ENCODE data around the gene GALNT10.

Gene GALNT10

DNA sequence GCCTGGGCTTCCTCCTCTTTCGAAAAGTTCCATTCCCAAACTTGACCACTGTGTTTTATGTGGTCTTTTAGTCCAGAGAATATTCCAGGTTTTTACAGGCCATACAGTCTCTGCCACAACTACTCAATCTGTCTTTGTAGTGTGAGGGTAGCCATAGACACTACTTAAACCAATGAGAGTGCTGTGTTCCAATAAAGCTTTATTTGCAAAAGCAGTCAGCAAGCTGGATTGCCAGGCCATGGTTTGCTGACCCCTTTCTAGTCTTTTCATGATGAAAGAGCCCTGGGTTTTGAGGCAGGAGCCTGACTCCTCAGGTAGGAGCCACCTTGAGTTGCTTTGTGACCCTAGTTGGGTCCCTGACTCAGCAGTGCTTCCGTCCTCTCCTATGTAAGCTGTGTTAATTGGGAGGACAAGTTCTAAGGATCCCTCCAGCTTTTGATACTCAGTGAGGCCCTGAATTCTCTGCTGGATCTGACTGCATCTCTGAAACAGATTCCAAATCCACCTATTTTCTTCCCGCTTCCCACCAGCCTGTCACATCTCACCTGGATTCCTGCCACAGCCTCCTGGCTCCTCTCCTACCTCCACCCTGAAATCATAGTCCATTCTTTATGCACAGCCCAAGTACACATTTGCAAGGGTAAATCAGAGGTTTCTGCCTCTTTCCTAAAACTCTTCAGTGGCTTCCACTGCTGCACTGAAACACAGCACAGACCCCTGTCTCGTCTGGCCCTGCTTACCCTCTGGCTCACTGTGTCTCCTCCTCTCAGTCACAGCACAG, 13.5 kb downstream of the GALNT10 start:
- DNase-seq (ENCODE audit: low read depth), result no peak

DNA sequence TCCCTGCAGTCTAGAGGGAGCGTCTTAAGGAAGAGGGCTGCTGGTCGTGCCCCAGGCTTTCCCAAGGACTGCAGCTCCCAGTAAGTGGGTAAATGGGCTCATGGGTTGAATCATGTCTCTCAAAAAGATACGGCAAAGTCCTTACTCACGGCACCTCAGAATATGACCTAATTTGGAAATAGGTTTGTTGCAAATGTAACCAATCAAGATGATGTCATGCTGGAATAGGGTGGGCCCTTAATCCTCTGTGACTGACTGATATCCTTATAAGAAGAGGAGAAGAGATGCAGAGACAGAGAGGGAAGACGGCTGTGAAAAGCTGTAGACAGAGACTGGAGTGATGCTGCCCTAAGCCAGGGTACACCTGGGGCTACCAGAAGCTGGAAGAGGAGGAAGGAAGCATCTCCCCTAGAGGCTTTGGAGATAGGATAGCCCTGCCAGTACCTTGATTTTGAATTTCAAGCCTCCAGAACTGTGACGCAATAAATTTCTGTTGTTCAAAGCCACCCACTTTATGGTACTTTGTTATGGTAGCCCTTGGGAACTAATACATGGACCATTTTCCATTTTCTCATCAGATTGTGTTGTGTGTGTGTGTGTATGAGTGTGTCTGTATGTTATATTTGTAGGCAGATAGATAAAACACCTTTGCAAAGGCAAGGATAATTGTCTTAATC, 15.0 kb downstream of the GALNT10 start:
- DNase-seq (ENCODE audit: low read depth), result no peak

DNA sequence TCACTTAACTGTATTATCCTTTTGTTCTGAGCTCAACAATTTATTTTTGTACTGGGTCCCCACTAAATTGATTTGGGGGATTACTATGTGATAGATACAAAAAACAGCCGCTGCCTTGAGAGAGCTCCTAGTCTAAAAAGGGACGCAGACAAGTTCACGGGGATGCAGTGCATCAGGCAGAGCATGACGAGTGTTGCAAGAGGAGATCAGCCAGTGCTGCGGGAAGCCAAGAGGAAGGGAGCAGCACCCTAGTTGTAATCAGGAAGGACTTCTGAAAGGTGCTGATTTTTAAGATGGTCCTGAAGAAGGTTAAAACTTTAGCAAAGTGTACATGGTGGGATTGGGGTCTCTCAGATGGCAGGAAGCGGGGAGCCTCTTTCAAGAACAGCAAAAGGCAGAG, 15.8 kb downstream of the GALNT10 start:
- DNase-seq (ENCODE audit: low read depth), result no peak

DNA sequence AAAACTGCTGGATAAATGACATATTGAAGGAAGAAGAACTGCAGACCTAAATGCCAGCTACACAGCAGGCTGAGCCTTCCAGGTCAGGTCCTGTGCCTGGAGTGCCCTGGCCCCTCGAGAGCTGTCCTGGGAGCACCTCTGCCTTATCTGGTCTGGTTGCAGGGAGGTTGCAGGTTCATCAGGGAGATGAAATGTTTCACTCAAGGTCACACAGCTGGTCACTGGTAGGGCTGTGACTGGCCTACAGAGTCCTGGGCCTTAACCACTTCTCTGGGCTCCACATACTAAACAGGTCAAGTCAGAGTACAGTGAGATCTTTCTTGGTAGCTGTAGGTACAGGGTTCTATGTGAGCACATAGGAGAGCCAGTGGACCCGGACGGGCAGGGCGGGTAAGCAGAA, 16.7 kb downstream of the GALNT10 start:
- no peak for DNase-seq (ENCODE audit: low read depth)

DNA sequence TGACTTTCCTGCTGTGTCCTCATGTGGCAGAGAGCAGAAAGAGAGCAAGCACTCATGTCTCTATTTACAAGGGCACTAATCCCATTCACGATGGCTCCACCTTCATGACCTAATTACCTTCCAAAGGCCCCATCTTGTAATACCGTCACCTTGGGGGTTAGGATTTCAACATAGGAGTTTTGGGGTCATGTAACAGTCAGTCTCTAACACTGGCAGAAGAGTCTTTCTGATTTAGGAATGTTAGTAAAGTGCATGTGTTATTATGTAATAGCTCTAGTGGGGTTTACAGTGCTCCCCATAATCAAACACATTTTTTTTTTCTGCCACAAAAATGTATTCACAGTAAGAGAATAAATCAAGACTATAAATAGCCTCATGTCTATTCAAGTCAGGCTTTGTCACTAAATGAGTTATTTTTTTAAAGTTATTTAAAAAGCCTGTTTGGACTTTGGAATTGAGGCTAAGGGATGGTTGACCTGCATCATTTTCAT, 19.1 kb downstream of the GALNT10 start:
- no peak for DNase-seq (ENCODE audit: low read depth)

DNA sequence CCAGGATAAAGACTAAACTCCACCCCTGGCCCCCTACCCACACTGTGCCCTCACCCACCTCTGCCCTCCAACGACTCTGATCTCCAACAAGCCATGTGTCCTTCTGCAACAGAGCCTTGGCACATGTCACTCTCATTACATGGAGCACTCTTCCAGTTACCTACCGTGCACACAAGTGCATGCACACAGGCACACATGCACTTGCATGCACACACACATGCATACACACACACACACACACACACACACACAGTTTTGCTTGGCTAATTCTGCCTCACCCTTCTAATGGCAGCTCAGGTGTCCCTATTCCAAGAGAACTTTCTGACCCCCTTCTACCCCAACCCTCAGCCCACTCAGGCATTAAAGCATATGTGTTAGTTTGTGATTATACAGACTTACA, 19.6 kb downstream of the GALNT10 start:
- DNase-seq (ENCODE audit: low read depth), result no peak

DNA sequence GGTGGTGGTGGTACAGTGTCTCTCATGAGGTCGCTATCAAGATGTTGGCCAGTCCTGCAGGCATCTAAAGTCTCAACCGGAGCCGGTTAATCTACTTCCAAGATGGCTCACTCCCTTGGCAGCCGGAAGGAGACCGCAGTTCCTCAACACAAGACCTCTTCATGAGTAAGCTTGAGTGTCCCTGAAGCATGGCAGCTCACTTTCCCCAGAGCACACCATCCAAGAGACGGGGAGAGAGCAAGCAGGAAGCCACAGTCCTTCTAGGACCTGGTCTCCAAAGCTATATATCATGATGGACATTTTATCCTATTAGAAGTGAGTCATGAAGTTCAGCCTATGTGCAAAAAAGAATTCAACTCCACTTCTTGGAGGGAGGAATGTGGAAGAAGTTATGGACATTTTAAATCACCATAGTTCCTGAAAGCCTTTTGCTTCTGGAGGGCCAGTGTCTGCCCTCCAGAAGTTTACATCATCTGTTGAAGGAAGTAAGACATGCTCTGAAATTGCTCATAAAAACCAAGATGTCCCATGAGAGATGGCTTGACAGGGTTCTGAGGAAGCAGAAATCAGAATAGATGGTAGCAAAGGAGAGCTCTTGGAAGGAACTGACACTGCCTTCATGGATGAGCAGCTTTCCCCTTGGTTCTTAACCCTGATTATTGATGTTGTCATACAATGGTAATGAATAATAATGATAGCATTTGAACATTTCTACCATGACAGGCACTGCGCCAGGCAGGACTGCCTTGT, 21.3 kb downstream of the GALNT10 start:
- no peak for DNase-seq (ENCODE audit: low read depth)

DNA sequence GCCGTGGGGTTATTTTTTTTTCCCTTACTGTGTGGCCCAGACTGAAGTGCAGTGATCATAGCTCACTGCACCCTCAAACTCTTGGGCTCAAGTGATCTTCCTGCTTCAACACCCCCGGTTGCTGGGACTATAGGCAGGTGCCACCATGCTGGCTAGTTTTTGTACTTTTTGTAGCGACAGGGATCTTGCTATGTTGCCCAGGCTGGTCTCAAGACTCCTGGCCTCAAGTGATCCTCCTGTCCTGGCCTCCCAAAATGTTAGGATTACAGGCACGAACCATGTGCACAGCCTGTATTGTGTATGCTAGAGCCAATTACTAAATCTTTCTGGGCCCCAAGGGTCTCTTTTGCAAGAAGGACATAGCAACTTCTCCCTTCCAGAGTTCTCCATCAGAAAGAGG, 23.1 kb downstream of the GALNT10 start:
- DNase-seq (ENCODE audit: low read depth), result no peak

DNA sequence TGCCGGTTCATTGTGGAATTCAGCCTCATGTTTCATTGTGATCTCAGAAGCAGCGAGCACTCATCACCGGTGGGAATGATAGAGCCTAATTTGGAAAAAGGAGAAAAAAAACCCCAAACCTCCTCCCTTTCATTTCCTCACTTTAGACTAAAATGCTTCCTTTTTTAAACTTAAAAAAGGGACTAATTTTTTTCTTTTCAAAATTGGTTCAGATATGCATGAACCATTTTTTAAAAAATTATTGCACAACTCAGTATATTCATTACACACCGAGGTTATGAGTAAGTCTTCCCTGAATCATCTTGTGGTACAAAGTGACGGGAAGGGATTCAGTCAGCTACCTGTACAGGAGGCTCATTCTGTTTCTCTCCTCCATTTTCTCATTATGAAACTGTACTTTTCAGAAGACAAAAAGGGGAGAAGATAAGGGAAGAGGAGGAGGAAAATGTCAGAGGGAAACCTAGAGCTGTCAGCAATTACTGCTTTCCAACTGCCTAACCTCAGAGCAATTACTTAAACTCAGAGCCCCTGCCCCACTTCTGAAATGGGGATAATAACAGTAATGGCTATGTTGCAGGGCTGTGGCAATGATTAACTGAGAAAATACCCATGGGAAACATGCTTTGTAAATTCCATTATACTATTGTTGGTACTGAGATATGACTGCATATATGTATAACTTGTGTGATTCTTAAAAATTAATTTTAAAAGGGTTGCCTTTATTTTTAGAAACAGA, 24.0 kb downstream of the GALNT10 start:
- DNase-seq (ENCODE audit: low read depth), result no peak

DNA sequence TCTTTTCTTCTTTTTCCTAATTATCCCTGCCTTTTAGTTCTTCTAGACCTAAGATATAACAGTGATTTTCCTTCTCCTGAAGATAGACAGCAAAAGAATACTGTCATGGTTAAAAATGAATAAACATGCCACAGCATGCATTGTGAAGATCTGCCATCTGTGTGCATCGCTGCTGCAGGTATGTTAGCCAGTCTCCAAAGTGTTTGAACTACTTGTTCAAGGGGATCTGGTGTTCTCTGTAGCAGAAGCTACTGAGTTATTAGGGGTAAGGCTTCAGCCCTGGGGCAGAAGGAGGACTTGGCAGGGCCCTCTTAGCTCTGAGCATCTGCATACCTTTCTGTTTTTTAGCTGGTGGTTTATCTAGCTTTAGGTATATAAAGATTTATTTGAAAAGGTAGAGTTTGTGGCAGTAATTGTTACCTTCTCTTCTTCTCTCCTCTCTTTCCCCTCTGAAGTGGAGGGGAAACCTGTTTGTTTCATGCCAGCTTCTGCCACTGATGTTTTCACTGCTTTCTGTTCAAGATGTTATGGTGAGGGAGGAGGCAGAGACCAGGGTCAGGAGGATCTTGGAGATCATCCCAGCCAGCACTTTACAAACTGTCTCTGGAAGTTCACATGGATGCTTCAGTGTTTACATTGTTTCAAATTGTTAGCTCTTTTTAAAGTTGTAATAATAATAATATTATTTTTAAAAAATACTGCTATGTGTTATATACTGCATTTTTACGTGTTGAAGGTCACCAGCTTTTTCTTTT, 25.2 kb downstream of the GALNT10 start:
- DNase-seq (ENCODE audit: low read depth), result no peak

DNA sequence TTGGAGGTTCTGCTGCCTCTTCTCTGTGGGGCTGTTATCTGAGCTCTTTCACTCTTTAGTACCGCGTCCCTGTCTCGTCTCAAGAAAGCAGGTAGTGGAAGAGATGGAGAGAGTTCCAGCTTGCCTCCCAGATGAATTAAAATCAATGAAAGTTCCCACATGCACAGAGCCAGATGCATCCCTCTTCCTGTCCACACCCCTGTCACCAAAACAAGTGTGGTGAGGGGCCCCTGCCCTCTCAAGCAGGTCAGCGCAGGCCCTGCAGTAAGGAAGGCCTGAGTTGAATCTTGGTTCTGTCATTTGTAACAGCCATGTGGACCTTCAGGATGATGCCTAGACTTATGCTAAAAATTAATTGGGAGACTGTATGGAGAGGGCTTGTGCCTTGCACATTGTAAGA, 26.9 kb downstream of the GALNT10 start:
- no peak for DNase-seq (ENCODE audit: low read depth)

DNA sequence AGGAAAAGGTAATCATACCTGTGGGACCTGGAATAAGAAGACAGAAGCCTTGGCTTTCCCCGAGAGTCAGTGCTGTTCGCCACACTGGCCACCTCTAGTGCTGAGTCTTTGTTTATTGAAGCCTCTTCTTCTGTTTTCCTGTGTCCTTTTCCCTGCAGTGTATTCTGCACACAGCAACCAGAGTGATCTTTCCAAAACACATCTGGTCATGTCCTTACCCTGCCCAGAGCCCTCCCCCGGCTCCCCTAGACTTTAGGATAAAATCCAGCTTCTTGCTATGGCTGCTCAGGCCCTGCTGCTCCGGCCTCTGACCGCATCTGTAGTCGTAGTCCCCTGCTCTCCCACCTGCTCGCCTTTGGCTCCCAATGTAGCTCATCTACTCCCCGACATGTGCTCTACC, 28.3 kb downstream of the GALNT10 start:
- no peak for DNase-seq (ENCODE audit: low read depth)

DNA sequence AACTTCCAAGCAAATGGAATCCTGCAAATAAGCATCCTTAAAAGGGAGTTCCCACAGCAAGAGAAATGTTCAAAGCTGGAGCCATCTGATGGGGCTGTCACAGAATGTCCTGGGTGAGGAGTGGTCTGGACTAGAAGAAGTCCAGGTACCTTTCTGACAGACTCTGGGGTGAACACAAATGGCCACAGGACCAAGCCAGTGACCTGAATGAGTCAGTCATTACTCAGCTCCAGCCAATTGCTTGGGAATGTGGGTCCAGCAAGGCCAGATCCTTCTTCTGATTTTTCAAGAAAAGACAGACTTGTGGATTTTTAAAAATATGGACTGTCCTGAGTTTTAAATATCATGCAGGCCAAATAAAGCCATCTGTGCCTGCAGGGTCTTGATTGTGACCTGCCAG, 30.1 kb downstream of the GALNT10 start:
- no peak for DNase-seq (ENCODE audit: low read depth)

DNA sequence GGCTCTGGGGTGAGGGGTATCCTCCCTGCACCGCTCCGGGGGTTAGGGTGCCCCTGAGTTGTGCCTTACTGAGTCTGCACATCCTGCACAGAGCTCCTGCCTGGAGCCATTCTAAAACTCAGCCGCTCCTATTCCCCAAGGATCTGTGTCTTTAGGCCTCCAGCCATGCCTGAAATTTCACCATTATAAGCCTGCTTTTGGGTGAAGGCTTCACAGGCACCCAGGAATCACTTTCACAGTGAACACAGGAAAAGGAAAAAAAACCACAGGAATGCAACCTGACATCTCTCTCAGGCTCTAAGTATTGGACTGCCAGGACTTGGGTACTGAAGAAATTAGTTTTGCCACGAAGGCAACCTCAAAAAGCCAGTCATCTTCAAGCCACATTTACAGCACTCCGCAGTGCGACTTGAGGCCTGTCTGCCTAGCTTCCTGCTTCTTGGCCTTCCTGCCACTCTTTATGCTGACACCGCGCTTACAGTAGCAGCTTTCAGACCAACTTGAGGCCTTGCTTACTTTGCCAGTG, 30.9 kb downstream of the GALNT10 start:
- DNase-seq (ENCODE audit: low read depth), result peak; percentile 17

DNA sequence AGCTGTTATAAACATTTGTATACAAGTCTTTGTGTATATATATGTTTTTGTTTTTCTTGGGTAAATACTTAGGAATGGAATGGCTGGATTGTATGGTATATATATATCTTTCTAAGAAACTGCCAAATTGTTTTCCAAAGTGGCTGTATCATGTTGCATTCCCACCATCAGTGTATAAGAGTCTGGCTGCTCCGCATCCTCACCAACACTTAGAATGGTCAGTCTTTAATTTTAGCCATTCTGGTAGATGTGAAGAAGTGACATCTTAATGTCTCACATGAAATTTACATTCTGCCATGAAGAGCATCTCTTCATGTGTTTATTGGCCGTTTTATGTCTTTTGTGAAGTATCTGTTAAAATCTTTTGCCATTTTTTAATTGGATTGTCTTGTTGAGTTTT, 31.9 kb downstream of the GALNT10 start:
- no peak for DNase-seq (ENCODE audit: low read depth)

DNA sequence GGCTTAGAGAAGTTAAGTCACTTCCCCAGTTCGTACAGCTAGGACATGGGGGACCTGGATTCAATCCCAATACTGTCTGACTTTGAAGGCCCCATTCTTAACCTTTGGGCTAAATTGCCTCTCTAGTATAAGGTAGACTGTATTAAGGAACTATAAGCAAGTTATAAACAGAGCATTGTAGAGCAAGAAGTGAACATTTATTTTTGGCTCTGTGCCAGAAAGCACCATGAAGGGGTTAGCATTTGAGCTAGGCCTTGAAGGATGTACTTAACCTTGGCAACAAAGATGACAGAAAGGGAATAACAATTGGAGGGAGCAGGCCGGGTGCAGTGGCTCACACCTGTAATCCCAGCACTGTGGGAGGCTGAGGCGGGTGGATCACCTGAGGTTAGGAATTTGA, 32.8 kb downstream of the GALNT10 start:
- DNase-seq (ENCODE audit: low read depth), result no peak

DNA sequence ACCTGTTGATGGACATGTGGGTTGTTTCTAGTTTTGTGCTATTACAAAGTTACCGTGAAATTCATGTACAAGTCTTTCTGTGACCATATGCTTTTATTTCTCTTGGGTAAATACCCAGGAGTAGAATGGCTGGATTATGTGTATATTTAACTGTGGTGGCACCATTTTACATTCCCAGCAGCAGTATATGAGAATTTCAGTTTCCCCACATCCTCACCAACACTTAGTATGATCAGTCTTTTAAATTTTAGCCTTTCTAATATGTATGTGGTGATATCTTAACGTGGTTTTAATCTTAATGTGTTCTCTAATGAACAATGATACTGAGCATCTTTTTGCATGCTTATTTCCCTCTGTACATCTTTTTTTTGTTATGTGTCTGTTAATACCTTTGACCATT, 36.6 kb downstream of the GALNT10 start:
- no peak for DNase-seq (ENCODE audit: low read depth)

DNA sequence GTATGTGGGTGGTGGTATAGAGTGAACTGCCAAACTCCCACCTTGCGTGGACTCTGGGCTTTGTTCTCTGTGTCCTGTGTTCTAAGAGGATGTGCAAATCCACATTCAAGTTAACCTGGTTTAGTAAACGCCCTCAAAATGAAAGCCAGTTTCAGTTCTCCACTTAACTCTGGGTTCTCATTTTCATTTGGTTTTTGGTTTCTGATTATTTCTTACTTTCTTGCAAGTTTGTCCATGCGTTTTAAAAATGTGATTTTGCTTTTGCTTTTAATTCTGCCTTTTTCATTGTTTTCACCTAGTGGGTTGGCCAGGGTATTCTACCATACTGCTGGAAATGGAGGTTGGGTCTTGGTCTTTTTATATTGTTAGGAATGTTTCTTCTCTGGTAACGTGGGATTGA, 38.2 kb downstream of the GALNT10 start:
- no peak for DNase-seq (ENCODE audit: low read depth)

DNA sequence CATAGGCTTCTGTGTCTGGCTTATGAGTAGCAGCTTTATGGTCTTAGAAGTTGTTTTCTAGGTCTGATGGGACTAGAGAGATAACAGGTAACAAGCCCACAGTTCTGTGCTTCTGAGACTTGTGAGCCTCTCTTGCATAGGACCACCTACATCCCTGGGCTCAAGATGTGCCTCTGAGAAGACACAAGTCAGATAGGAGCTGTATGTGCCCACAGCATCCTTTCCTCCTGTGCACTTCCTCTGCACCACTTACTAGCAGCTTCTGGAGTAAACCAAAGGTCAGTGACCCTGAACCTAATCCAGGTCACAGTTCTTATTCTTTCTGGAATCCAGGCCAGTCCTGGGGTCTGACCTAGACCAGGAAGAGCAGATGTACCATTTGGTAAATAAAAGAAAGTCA, 40.0 kb downstream of the GALNT10 start:
- DNase-seq (ENCODE audit: low read depth), result no peak

DNA sequence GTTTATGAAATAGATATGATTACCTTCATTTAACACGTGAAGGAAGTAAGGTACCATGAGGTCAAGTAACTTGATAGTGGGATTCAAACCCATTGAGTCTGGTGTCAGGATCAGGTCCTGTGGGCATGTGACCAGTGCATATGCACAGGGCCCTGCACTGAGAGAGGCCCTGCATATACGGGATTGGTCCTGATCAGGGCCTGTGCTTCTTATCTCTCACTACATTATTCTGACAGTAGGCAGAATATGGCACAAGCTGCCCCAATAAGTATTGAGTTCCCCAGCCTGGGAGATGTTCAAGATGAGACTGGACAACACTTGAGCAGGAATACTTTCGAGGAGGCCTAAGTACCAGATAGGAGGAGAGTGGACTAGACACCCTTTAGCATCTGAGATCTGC, 44.0 kb downstream of the GALNT10 start:
- DNase-seq (ENCODE audit: low read depth), result no peak

DNA sequence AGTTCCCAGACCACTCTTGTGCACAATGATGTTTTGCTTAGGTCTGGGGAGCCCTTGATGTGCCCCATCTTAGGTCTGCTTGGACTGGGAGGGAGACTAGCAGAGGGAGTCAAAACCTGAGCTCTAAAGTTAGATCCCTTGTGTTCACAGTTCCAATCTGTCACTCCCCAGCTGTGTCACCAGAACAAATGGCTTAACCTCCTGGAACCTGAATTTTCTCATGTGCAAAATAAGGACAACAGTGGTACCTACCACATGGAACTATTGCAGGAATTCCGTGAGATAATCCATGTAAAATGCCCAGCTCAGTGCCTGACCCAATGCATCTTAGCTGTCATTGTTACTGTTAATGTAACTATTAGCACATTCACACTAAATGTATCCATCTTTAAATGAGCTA, 45.5 kb downstream of the GALNT10 start:
- DNase-seq (ENCODE audit: low read depth), result no peak

Data from T-helper 22 cell (primary cell).